LNCAP (cell line): ENCODE data around the gene MYO18B.

Experiments
- CTCF ChIP-seq: fragments of 450-650 bp; IDR thresholded peaks from 2 replicates; pipeline ENCODE4 v1.5.1; 2017; ENCODE audit warnings: mild to moderate bottlenecking

The MYO18B gene

GRCh38 chr22:25992331-25992730, 250.3 kb downstream of the MYO18B start:
- TF ChIP-seq CTCF: no peak

GRCh38 chr22:25996669-25997068, 254.7 kb downstream of the MYO18B start:
- no peak for TF ChIP-seq CTCF

GRCh38 chr22:25997886-25998775, 256.1 kb downstream of the MYO18B start:
- TF ChIP-seq CTCF: no peak

GRCh38 chr22:26002456-26002855, 260.5 kb downstream of the MYO18B start:
- no peak for TF ChIP-seq CTCF

GRCh38 chr22:26004477-26004876, 262.5 kb downstream of the MYO18B start:
- TF ChIP-seq CTCF: no peak

GRCh38 chr22:26008587-26008986, 266.6 kb downstream of the MYO18B start:
- TF ChIP-seq CTCF: no peak

GRCh38 chr22:26016916-26017315, 274.9 kb downstream of the MYO18B start:
- TF ChIP-seq CTCF: no peak
